K562 (cell line): Measurements from ENCODE around the gene LTA. TPM values are rescaled to one million over a fixed set of nuclear protein-coding genes. Genes with fewer than 3 reads are reported as not detected.

Experiments used
- ATAC-seq: fragments of 200-7000 bp; cut with Tn5 transposase; 3 replicates; pipeline ENCODE4 v1.9.1; 2020; ENCODE audit warnings: moderate library complexity
- BruUV-seq: library from RNA; stranded (reverse); fragments of 400-500 nt; replicated peaks from 2 replicates; lab custom pipeline; 2021; lab: Mats Ljungman, UMichigan
- CTCF ChIA-PET: fragments of 300-600 bp; formaldehyde crosslinking; extraction: SDS; loops from one replicate; lab custom pipeline; 2021; ENCODE audit warnings: low intra/inter-chr PET ratio; lab: Yijun Ruan, JAX
- POLR2A ChIA-PET: fragments of 300-600, 350-650 bp; sonication (Branson Sonifier 250); formaldehyde crosslinking; extraction: SDS; loops from one replicate; lab custom pipeline; 2021; ENCODE audit warnings: antibody characterized with exemption, inconsistent platforms; lab: Yijun Ruan, JAX
- DNase-seq, 4 experiments: peaks; one replicate each; pipeline versions ENCODE4 v3.0.0 to v3.0.0-alpha.2; 2011 to 2018; ENCODE audit warnings: low spot score in 3 of 4, mixed read lengths in 3 of 4; ENCODE audit errors: extremely low read depth in 1 of 4
- FAIRE-seq: peaks from 2 replicates; lab custom pipeline; 2011; peaks lifted over from hg19 to GRCh38; lab: Jason Lieb, UNC
- H2AFZ ChIP-seq: 2 replicates; pipeline ENCODE4 v1.6.0; 2011; ENCODE audit warnings: low read depth, low read length, control low read depth, inconsistent platforms
- H3K27ac ChIP-seq: fragments of 200-600 bp; 3 replicates; pipeline ENCODE4 v1.8.0; 2011; ENCODE audit warnings: low read depth, mild to moderate bottlenecking, control low read depth, inconsistent platforms, low read length, moderate library complexity, mixed read lengths; ENCODE audit errors: extremely low read depth
- H3K27me3 ChIP-seq, 2 experiments: fragments of 300-600 bp in 1 of 2; 2 replicates in 1 of 2; 3 replicates in 1 of 2; pipeline versions ENCODE4 v1.6.0 to v1.8.0; 2011; ENCODE audit warnings: inconsistent platforms in 2 of 2, low read length in 2 of 2, mild to moderate bottlenecking in 1 of 2, mixed read lengths in 1 of 2, moderate library complexity in 1 of 2; ENCODE audit not compliant: control insufficient read depth in 2 of 2, insufficient read depth in 2 of 2
- H3K36me3 ChIP-seq: fragments of 300-600 bp; 3 replicates; pipeline ENCODE4 v1.8.0; 2011; ENCODE audit warnings: mild to moderate bottlenecking, low read length, inconsistent platforms; ENCODE audit not compliant: control insufficient read depth, insufficient read depth
- H3K4me1 ChIP-seq, 2 experiments: fragments of 200-600 bp in 1 of 2; replicated peaks in 1 of 2; 2 replicates in 1 of 2; 3 replicates in 1 of 2; pipeline versions ENCODE4 v1.5.1 to v1.8.0; 2011; ENCODE audit warnings: inconsistent platforms in 2 of 2, low read length in 2 of 2, mild to moderate bottlenecking in 1 of 2, mixed read lengths in 1 of 2, moderate library complexity in 1 of 2; ENCODE audit not compliant: control insufficient read depth in 2 of 2, insufficient read depth in 2 of 2
- H3K4me2 ChIP-seq: 2 replicates; pipeline ENCODE4 v1.6.1; 2011; ENCODE audit warnings: low read length, control low read depth, inconsistent platforms, mixed read lengths; ENCODE audit not compliant: insufficient read depth
- H3K4me3 ChIP-seq: fragments of 200-600 bp; sonication (generic), shearing (Covaris generic); 2 replicates; pipeline ENCODE4 v1.5.1; 2016; ENCODE audit warnings: control low read depth, inconsistent platforms
- H3K79me2 ChIP-seq: fragments of 200-600 bp; 3 replicates; pipeline ENCODE4 v1.8.0; 2011; ENCODE audit warnings: low read length, inconsistent platforms; ENCODE audit not compliant: control insufficient read depth, insufficient read depth
- H3K9ac ChIP-seq, 2 experiments: 2 replicates each; pipeline versions ENCODE4 v1.6.0 to v1.6.1; 2011; ENCODE audit warnings: low read depth in 2 of 2, low read length in 2 of 2, control low read depth in 1 of 2, inconsistent platforms in 1 of 2, mild to moderate bottlenecking in 1 of 2, mixed read lengths in 1 of 2; ENCODE audit not compliant: insufficient read depth in 1 of 2
- H3K9me1 ChIP-seq: one replicate; pipeline ENCODE4 v1.6.0; 2011; ENCODE audit warnings: inconsistent platforms, mild to moderate bottlenecking, low read length, moderate library complexity; ENCODE audit not compliant: control insufficient read depth, insufficient read depth
- H3K9me3 ChIP-seq: replicated peaks from 2 replicates; pipeline ENCODE4 v1.5.1; 2011; ENCODE audit warnings: low read depth, low read length, inconsistent platforms; ENCODE audit not compliant: control insufficient read depth, insufficient read depth
- H4K20me1 ChIP-seq: replicated peaks from 2 replicates; pipeline ENCODE4 v1.6.1; 2011; ENCODE audit warnings: low read length, inconsistent platforms, mixed read lengths; ENCODE audit not compliant: control insufficient read depth, insufficient read depth
- BRCA1 ChIP-seq, 2 experiments: fragments of 450-650 bp in 1 of 2; sonication (generic) in 1 of 2; formaldehyde crosslinking in 1 of 2; IDR thresholded peaks; 2 replicates each; pipeline versions ENCODE4 v1.5.0 to v1.6.1; 2017 to 2020; ENCODE audit warnings: mild to moderate bottlenecking in 1 of 2, missing genetic modification reagents in 1 of 2
- BRD9 ChIP-seq: fragments of 450-650 bp; IDR thresholded peaks from 2 replicates; pipeline ENCODE4 v1.6.1; 2018; ENCODE audit warnings: low read depth; ENCODE audit not compliant: partially characterized antibody
- CHAMP1 ChIP-seq: fragments of 450-650 bp; IDR thresholded peaks from 2 replicates; pipeline ENCODE4 v1.6.1; 2016; ENCODE audit warnings: mild to moderate bottlenecking
- CHD1 ChIP-seq: fragments of 200-600 bp; sonication (generic); IDR thresholded peaks from one replicate; pipeline ENCODE4 v1.6.1; 2012; ENCODE audit warnings: mild to moderate bottlenecking, moderate library complexity, low read length, inconsistent platforms
- ETV1 ChIP-seq: fragments of 450-650 bp; conservative IDR thresholded peaks from 2 replicates; pipeline ENCODE4 v1.6.1; 2016; ENCODE audit warnings: missing genetic modification characterization, control low read depth, low read depth, missing compliant biosample characterization
- GATAD2B ChIP-seq: fragments of 450-650 bp; IDR thresholded peaks from 2 replicates; pipeline ENCODE4 v1.6.1; 2017; ENCODE audit warnings: mild to moderate bottlenecking, borderline replicate concordance
- IRF2 ChIP-seq: sonication (generic); formaldehyde crosslinking; IDR thresholded peaks from 2 replicates; pipeline ENCODE4 v1.8.1; 2022; ENCODE audit warnings: mild to moderate bottlenecking, missing genetic modification reagents
- KDM5B ChIP-seq: fragments of 200-600 bp; sonication (generic); IDR thresholded peaks from 2 replicates; pipeline ENCODE4 v1.6.1; 2012; ENCODE audit warnings: low read depth, mild to moderate bottlenecking, moderate library complexity, low read length, control low read depth, inconsistent platforms; ENCODE audit not compliant: insufficient replicate concordance
- L3MBTL2 ChIP-seq: fragments of 450-650 bp; IDR thresholded peaks from 2 replicates; pipeline ENCODE4 v1.6.1; 2016; ENCODE audit warnings: mild to moderate bottlenecking, moderate library complexity
- POLR2G ChIP-seq: fragments of 200-400 bp; formaldehyde crosslinking; IDR thresholded peaks from 2 replicates; pipeline ENCODE4 v1.6.1; 2017; ENCODE audit warnings: low read depth, mild to moderate bottlenecking, antibody characterized with exemption, low read length, moderate library complexity
- RAD51 ChIP-seq: fragments of 450-650 bp; IDR thresholded peaks from 2 replicates; pipeline ENCODE4 v1.7.1; 2016; ENCODE audit warnings: low read depth, mild to moderate bottlenecking, borderline replicate concordance
- RBBP5 ChIP-seq: fragments of 200-600 bp; sonication (generic); IDR thresholded peaks from 2 replicates; pipeline ENCODE4 v1.6.1; 2012; ENCODE audit warnings: borderline replicate concordance, mild to moderate bottlenecking, low read length, control low read depth, inconsistent platforms; ENCODE audit not compliant: insufficient read depth, poor library complexity, severe bottlenecking
- RBM22 ChIP-seq: fragments of 200-400 bp; formaldehyde crosslinking; IDR thresholded peaks from 2 replicates; pipeline ENCODE4 v1.6.1; 2018; ENCODE audit warnings: low read length, low read depth; ENCODE audit not compliant: poor library complexity, severe bottlenecking
- TRIM25 ChIP-seq: fragments of 450-650 bp; IDR thresholded peaks from 2 replicates; pipeline ENCODE4 v1.7.0; 2016; ENCODE audit warnings: borderline replicate concordance
- ZNF224 ChIP-seq: sonication (generic); formaldehyde crosslinking; IDR thresholded peaks from 2 replicates; pipeline ENCODE4 v1.8.0; 2022; ENCODE audit warnings: mild to moderate bottlenecking, missing genetic modification reagents
- ZNF584 ChIP-seq: fragments of 200-800 bp; sonication (Bioruptor generic); IDR thresholded peaks from 2 replicates; pipeline ENCODE4 v1.6.1; 2016; ENCODE audit warnings: low read depth, mild to moderate bottlenecking, missing genetic modification characterization, missing compliant biosample characterization
- ZSCAN29 ChIP-seq: fragments of 450-650 bp; IDR thresholded peaks from 2 replicates; pipeline ENCODE4 v1.6.1; 2017
- WGBS: fragments of 100-300 bp; shearing (Covaris generic); methylation state at CpG from one replicate; pipeline ENCODE4 v1.1.6; 2016; ENCODE audit warnings: low coverage, mixed read lengths; ENCODE audit not compliant: insufficient coverage; ENCODE audit errors: missing lambda C conversion rate; 5-methylcytosine and 5-hydroxymethylcytosine counted together
- in situ Hi-C: fragments of 300-500 bp; cut with MboI; formaldehyde crosslinking; loops from 4 replicates; pipeline ENCODE4 v1.15.0; 2018; ENCODE audit warnings: inconsistent platforms, mixed read lengths
- intact Hi-C: fragments of 100-400 bp; cut with micrococcal nuclease; formaldehyde crosslinking; loops from 2 replicates; pipeline ENCODE4 v1.14.2; 2022
- polyA plus RNA-seq, 8 experiments: library from polyadenylated mRNA; depleted of rRNA in 4 of 8; stranded (reverse) in 5 of 8; unstranded in 3 of 8; fragments of >200 nt; fragmentation: Nextera tagmentation in 2 of 8; fragmentation: Illumina TruSeq in 1 of 8; extraction: Ambion mirVana in 2 of 8; extraction: Trizol in 1 of 8; gene quantifications; 2 replicates each; pipeline versions ENCODE4 v1.2.1 to v1.2.3, GENCODE V29; 2011 to 2014; ENCODE audit warnings: inconsistent platforms in 1 of 8, missing spikeins in 1 of 8
- total RNA-seq, 7 experiments: library from RNA; depleted of rRNA in 6 of 7; stranded (reverse); fragments of >200 nt in 6 of 7; fragmentation: Illumina TruSeq in 2 of 7; extraction: Trizol in 2 of 7; gene quantifications; 2 replicates each; pipeline versions ENCODE4 v1.2.1 to v1.2.3, GENCODE V29; 2011 to 2021; ENCODE audit warnings: low replicate concordance in 1 of 7

Gene LTA
- total and polyA plus RNA-seq, 9 of the 15 experiments (the other 6 are each of a cell fraction or from before 2014, with no cell fraction given), result 0.80 TPM; not detected in 8

- H3K4me1 ChIP-seq, result peaks cover 13 to 22% of the 10 kb centered on the region in 2 experiments
- in situ Hi-C loops (no loop called here), intact Hi-C loops (no loop called here)
- ChIA-PET POLR2A (interaction anchor here (0.5 to 2.2 kb wide), 10 partner anchors 10 to 81 kb away, joined by 3 to 16 read pairs (median 4); partner anchors contain the start of genes BAG6, DDX39B, NCR3 and PRRC2A), CTCF (interaction anchor here (0.5 to 0.7 kb wide), 2 partner anchors 223 to 253 kb away, joined by 3 to 5 read pairs; no protein-coding TSS in a partner anchor)
- H3K4me3 ChIP-seq, result no peak overlapping the region
- H3K27me3 ChIP-seq, result no peaks in the 10 kb centered on the region
- H3K4me2 ChIP-seq, result peak overlapping the region; percentile 34; the same call in 1 of the 2 replicates
- no TSS peak for BruUV-seq
- H3K79me2 ChIP-seq, result no peaks in the 10 kb centered on the region
- no peaks in the 10 kb centered on the region for H3K9me3 ChIP-seq
- H3K27ac ChIP-seq, result peak overlapping the region; percentile 42; the same call in 2 of the 3 replicates
- FAIRE-seq (peak; percentile 57), ATAC-seq (peak; percentile 65), DNase-seq (peak in 1 of 4 experiments; percentile 42)
- H3K9me1 ChIP-seq, result no peaks in the 10 kb centered on the region
- H3K9ac ChIP-seq, result peak overlapping the region in 1 of 2 experiments; percentile 5; a peak in 2 of 4 replicates
- H4K20me1 ChIP-seq, result no peaks in the 10 kb centered on the region
- no peaks in the 10 kb centered on the region for H3K36me3 ChIP-seq
- peak overlapping the region; percentile 83 for H2AFZ ChIP-seq
- WGBS, result 40% methylated on average over 8 of the region's 8 CpGs
- TF ChIP-seq ZSCAN29 (no peak), BRD9 (no peak), ETV1 (tag) (no peak), L3MBTL2 (peak; percentile 11; the same call in 1 of the 2 replicates), KDM5B (no peak), ZNF224 (CRISPR knock-in tag) (no peak), RBBP5 (no peak), IRF2 (CRISPR knock-in tag) (no peak), RBM22 (no peak), TRIM25 (no peak), ZNF584 (CRISPR knock-in tag) (no peak), CHAMP1 (no peak), POLR2G (no peak), CHD1 (no peak), BRCA1 (IDR thresholded peaks at IDR 0.05) (no peak), BRCA1 (CRISPR knock-in tag; IDR thresholded peaks at IDR 0.05) (no peak), GATAD2B (no peak), RAD51 (no peak)
These were observed 37.7 kb downstream of the LTA start for GRCh38 chr6:31609519-31610406.
